Mesothelial cell of epicardium (in vitro differentiated cells): ENCODE measurements around the gene OR6C2. TPM values are rescaled to one million over a fixed set of nuclear protein-coding genes. Genes with fewer than 3 reads are reported as not detected.
"Not testable (repeated sequence)": the region's sequence is repeated elsewhere in the genome, so short reads cannot be mapped to it uniquely, and the experiment has no call there.

Experiments used
- DNase-seq, 2 experiments: peaks; one replicate each; pipeline ENCODE4 v3.0.0; 2021; ENCODE audit warnings: low spot score in 2 of 2; ENCODE audit not compliant: unreplicated experiment in 2 of 2
- H3K27ac Mint-ChIP-seq: 2 replicates; pipeline ENCODE4 v1.8.0; 2021; ENCODE audit warnings: mixed read lengths
- H3K27me3 Mint-ChIP-seq: 2 replicates; pipeline ENCODE4 v1.8.0; 2021; ENCODE audit warnings: low read depth, mixed read lengths
- H3K36me3 Mint-ChIP-seq: 2 replicates; pipeline ENCODE4 v1.8.0; 2021; ENCODE audit warnings: mixed read lengths
- H3K4me1 Mint-ChIP-seq: 2 replicates; pipeline ENCODE4 v1.8.0; 2021; ENCODE audit warnings: mixed read lengths
- H3K4me3 Mint-ChIP-seq: 2 replicates; pipeline ENCODE4 v1.8.0; 2021; ENCODE audit warnings: mild to moderate bottlenecking, moderate library complexity, mixed read lengths
- H3K9me3 Mint-ChIP-seq: 2 replicates; pipeline ENCODE4 v1.8.0; 2021; ENCODE audit warnings: mixed read lengths
- CTCF ChIP-seq: fragments of 200-600 bp; sonication (generic); IDR thresholded peaks from one replicate; pipeline ENCODE4 v1.5.0; 2021; ENCODE audit warnings: antibody characterized with exemption; ENCODE audit not compliant: unreplicated experiment
- total RNA-seq: library from RNA; stranded (reverse); gene quantifications from 3 replicates; pipeline ENCODE4 v1.2.1, GENCODE V29; 2021

OR6C2 gene
- total RNA-seq, 1 donor from 2014 or later, result not detected

GRCh38 chr12:55446326-55446725 lies 2.5 kb downstream of the OR6C2 start:
- peaks cover 9% of the 10 kb centered on the region for H3K27me3 Mint-ChIP-seq
- no peak for TF ChIP-seq CTCF

DNA sequence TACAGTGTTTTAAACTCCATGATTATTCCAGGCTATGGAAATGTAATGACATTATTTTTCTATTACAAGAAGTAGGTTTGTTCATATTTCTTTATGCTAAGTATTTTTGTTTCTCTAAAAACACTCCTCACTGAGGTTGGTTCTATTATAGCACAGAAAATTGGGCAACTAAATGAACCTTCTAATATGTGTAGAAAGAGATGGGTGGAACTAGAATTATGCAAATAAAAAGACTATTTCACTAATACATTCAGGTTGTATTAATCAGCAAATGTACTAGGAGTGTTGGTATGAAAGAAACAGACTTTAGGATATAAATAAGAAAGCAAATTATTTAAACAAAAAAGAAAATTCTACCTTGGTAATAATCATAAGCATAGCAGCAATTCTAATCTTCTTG lies 4.9 kb downstream of the OR6C2 start:
- Mint-ChIP-seq H3K4me1 (no peaks in the 10 kb centered on the region), H3K27ac (no peak overlapping the region), H3K4me3 (no peak overlapping the region), H3K9me3 (no peaks in the 10 kb centered on the region), H3K36me3 (no peaks in the 10 kb centered on the region), H3K27me3 (peaks cover 16% of the 10 kb centered on the region)
- DNase-seq, result no peak
- no peak for TF ChIP-seq CTCF

More at GRCh38 chr12:55446326-55446725, 2.5 kb downstream of the OR6C2 start:
- H3K36me3 Mint-ChIP-seq, result no peaks in the 10 kb centered on the region
- H3K4me1 Mint-ChIP-seq, result no peaks in the 10 kb centered on the region
- H3K27ac Mint-ChIP-seq, result no peak overlapping the region
- no peak overlapping the region for H3K4me3 Mint-ChIP-seq
- no peak for DNase-seq
- H3K9me3 Mint-ChIP-seq, result peaks cover 8% of the 10 kb centered on the region

GRCh38 chr12:55464926-55465325 lies 21.1 kb downstream of the OR6C2 start:
- not testable (repeated sequence) for DNase-seq, H3K4me3 Mint-ChIP-seq, H3K27ac Mint-ChIP-seq, H3K9me3 Mint-ChIP-seq, H3K4me1 Mint-ChIP-seq, H3K36me3 Mint-ChIP-seq
- H3K27me3 Mint-ChIP-seq, result peaks cover 20% of the 10 kb centered on the region

DNA sequence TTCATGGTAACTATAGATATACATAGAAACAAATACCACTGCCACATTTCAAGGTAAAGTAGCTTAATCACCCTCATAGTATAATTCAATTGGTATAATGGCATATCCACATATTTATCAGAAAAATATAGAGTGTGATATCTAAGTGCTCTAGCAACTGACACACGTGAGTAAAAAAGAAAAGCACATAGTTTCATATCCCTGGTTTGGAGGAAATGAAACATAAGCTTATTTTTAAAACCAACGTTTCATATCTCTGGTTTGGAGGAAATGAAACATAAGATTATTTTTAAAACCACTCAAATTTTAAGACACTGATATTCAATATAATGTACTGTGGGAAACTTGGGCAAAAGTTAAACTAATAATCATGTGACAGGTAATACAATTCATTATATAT lies 24.0 kb downstream of the OR6C2 start:
- Mint-ChIP-seq H3K36me3 (no peaks in the 10 kb centered on the region), H3K4me1 (no peaks in the 10 kb centered on the region), H3K27me3 (peaks cover 8% of the 10 kb centered on the region), H3K27ac (no peak overlapping the region), H3K4me3 (no peak overlapping the region), H3K9me3 (no peaks in the 10 kb centered on the region)
- TF ChIP-seq CTCF, result no peak
- no peak for DNase-seq

- H3K4me3 Mint-ChIP-seq, result no peak overlapping the region
- no peaks in the 10 kb centered on the region for H3K4me1 Mint-ChIP-seq
- no peak for TF ChIP-seq CTCF
- H3K27me3 Mint-ChIP-seq, result peaks cover 7% of the 10 kb centered on the region
- no peaks in the 10 kb centered on the region for H3K36me3 Mint-ChIP-seq
- no peak overlapping the region for H3K27ac Mint-ChIP-seq
- no peaks in the 10 kb centered on the region for H3K9me3 Mint-ChIP-seq
- no peak for DNase-seq
These were observed 25.4 kb downstream of the OR6C2 start for GRCh38 chr12:55469291-55469690.

DNA sequence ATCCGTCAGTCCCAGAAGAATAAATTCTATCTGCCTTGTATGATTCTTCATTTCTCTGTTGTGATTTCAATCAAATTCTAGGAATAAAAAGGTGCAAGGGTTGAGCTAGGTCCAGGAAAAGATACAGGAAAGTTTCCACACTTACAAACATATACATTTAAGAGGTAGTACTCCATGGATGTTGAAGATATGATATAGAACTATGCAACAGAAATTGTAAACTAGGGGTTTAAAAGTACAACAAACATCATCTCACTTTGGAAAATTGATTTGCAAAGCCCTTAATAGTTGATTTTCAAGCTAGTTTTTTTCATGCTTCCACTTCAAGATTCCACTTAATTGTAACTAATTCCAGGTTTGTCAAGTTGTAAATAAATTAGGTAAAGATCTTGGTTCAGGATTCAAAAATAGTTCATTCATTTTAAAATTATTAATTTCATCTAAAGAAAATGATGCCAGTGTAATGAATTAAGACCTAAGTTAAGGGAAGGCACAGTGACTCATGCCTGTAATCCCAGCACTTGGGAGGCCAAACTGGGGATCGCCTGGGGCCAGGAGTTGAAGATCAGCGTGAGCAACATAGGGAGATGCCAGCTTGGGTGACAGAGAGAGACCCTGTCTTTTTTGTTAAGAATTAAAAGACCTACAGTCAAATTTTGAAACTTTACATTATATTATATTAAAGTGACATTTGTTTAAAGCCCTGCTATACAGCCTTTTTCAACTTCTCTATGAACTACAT lies 26.4 kb downstream of the OR6C2 start, which contains the start of gene OR6C70:
TSS of gene OR6C70 (minus strand) at position 51 of the 742 bp plus-strand sequence. CDS start at position 51, 0 bp downstream.
- Mint-ChIP-seq H3K9me3 (no peaks in the 10 kb centered on the region), H3K36me3 (no peaks in the 10 kb centered on the region), H3K4me1 (no peaks in the 10 kb centered on the region), H3K27ac (no peak within 1 kb of the TSS), H3K27me3 (peaks cover 7% of the 10 kb centered on the region), H3K4me3 (no peak within 1 kb of the TSS)
- no peak for TF ChIP-seq CTCF
- no peak for DNase-seq
